ENCODE data around the gene MYL4. TPM values are rescaled to one million over a fixed set of nuclear protein-coding genes. Genes with fewer than 3 reads are reported as not detected.
A peak's percentile ranks its signal among the peaks of the same experiment; 100 is the strongest.
"Not testable (repeated sequence)": the region's sequence is repeated elsewhere in the genome, so short reads cannot be mapped to it uniquely, and the experiment has no call there.

The MYL4 gene
- total RNA-seq, 1 experiment from 2014 or later = 3.7 TPM

DNA sequence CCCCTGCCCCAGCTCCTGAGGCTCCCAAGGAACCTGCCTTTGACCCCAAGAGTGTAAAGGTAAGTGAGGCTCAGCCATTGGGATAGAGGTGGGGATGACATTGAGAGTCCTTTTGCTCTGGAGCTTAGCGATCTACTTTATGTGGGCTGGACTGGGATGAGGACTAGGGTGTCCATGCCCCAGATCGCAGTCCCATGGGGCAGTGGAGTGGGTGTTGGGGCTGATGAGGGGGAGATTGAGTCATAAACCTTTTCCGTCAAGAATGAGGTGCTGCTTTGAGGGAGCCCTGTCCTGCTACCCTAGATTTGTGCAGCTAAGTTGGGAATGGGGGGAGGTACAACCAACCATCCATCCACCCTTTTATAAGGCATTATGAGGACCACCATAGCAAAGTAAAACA is 351 bp downstream of the MYL4 start:
- no peak overlapping the region for H3K4me2 ChIP-seq (ENCODE audit: low read depth, low read length, poor library complexity, severe bottlenecking)
- H3K9ac ChIP-seq (ENCODE audit: low read length) = no peak overlapping the region
- DNase-seq = no peak
- H3K4me3 ChIP-seq (ENCODE audit: low read length) = no peak overlapping the region
- peaks cover 67% of the 10 kb centered on the region for H3K4me1 ChIP-seq (ENCODE audit: low read length)
- no peaks in the 10 kb centered on the region for H3K79me2 ChIP-seq (ENCODE audit: low read length)
- no peaks in the 10 kb centered on the region for H3K36me3 ChIP-seq (ENCODE audit: insufficient read depth, low read length)
- H3K9me2 ChIP-seq (replicated peaks; ENCODE audit: insufficient read depth, low read length) = no peaks in the 10 kb centered on the region
- H2AFZ ChIP-seq (ENCODE audit: low read length) = no peak overlapping the region
- H3K9me3 ChIP-seq (ENCODE audit: low read length) = no peaks in the 10 kb centered on the region
- H3K27ac ChIP-seq (ENCODE audit: low read length) = no peak overlapping the region
- no peaks in the 10 kb centered on the region for H3K27me3 ChIP-seq (ENCODE audit: low read length)
- no peaks in the 10 kb centered on the region for H4K20me1 ChIP-seq (ENCODE audit: insufficient read depth, low read depth, low read length)

GRCh38 chr17:47210105-47210504 is 957 bp downstream of the MYL4 start:
- Histone ChIP-seq H3K9ac (ENCODE audit: low read length) (no peak overlapping the region), H3K4me1 (ENCODE audit: low read length) (peaks cover 61% of the 10 kb centered on the region), H3K4me2 (ENCODE audit: low read depth, low read length, poor library complexity, severe bottlenecking) (no peak overlapping the region), H3K27me3 (ENCODE audit: low read length) (no peaks in the 10 kb centered on the region), H4K20me1 (ENCODE audit: insufficient read depth, low read depth, low read length) (no peaks in the 10 kb centered on the region), H3K36me3 (ENCODE audit: insufficient read depth, low read length) (no peaks in the 10 kb centered on the region), H3K27ac (ENCODE audit: low read length) (no peak overlapping the region), H2AFZ (ENCODE audit: low read length) (no peak overlapping the region), H3K79me2 (ENCODE audit: low read length) (no peaks in the 10 kb centered on the region), H3K9me3 (ENCODE audit: low read length) (no peaks in the 10 kb centered on the region), H3K9me2 (replicated peaks; ENCODE audit: insufficient read depth, low read length) (no peaks in the 10 kb centered on the region), H3K4me3 (ENCODE audit: low read length) (no peak overlapping the region)
- DNase-seq = no peak

- H4K20me1 ChIP-seq (ENCODE audit: insufficient read depth, low read depth, low read length) = no peaks in the 10 kb centered on the region
- H3K4me2 ChIP-seq (ENCODE audit: low read depth, low read length, poor library complexity, severe bottlenecking) = no peak overlapping the region
- no peak overlapping the region for H3K27ac ChIP-seq (ENCODE audit: low read length)
- no peaks in the 10 kb centered on the region for H3K27me3 ChIP-seq (ENCODE audit: low read length)
- no peaks in the 10 kb centered on the region for H3K9me2 ChIP-seq (replicated peaks; ENCODE audit: insufficient read depth, low read length)
- H3K9me3 ChIP-seq (ENCODE audit: low read length) = no peaks in the 10 kb centered on the region
- H2AFZ ChIP-seq (ENCODE audit: low read length) = no peak overlapping the region
- DNase-seq = no peak
- H3K36me3 ChIP-seq (ENCODE audit: insufficient read depth, low read length) = no peaks in the 10 kb centered on the region
- H3K4me1 ChIP-seq (ENCODE audit: low read length) = peaks cover 55% of the 10 kb centered on the region
- H3K9ac ChIP-seq (ENCODE audit: low read length) = no peak overlapping the region
- no peak overlapping the region for H3K4me3 ChIP-seq (ENCODE audit: low read length)
- H3K79me2 ChIP-seq (ENCODE audit: low read length) = no peaks in the 10 kb centered on the region
Measured at GRCh38 chr17:47210779-47211178, 1.6 kb downstream of the MYL4 start.

- Histone ChIP-seq H4K20me1 (ENCODE audit: insufficient read depth, low read depth, low read length) (no peaks in the 10 kb centered on the region), H3K27ac (ENCODE audit: low read length) (no peak overlapping the region), H3K36me3 (ENCODE audit: insufficient read depth, low read length) (no peaks in the 10 kb centered on the region), H3K9me3 (ENCODE audit: low read length) (no peaks in the 10 kb centered on the region), H3K9ac (ENCODE audit: low read length) (no peak overlapping the region), H3K4me1 (ENCODE audit: low read length) (peaks cover 38% of the 10 kb centered on the region), H3K27me3 (ENCODE audit: low read length) (no peaks in the 10 kb centered on the region), H2AFZ (ENCODE audit: low read length) (0 out of 2 replicates have a peak overlapping the region, but pooled peaks have one; percentile 2), H3K79me2 (ENCODE audit: low read length) (no peaks in the 10 kb centered on the region), H3K4me2 (ENCODE audit: low read depth, low read length, poor library complexity, severe bottlenecking) (peak overlapping the region; percentile 35), H3K4me3 (ENCODE audit: low read length) (no peak overlapping the region), H3K9me2 (replicated peaks; ENCODE audit: insufficient read depth, low read length) (no peaks in the 10 kb centered on the region)
- no peak for DNase-seq
Measured at GRCh38 chr17:47212458-47212857, 3.3 kb downstream of the MYL4 start.

DNA sequence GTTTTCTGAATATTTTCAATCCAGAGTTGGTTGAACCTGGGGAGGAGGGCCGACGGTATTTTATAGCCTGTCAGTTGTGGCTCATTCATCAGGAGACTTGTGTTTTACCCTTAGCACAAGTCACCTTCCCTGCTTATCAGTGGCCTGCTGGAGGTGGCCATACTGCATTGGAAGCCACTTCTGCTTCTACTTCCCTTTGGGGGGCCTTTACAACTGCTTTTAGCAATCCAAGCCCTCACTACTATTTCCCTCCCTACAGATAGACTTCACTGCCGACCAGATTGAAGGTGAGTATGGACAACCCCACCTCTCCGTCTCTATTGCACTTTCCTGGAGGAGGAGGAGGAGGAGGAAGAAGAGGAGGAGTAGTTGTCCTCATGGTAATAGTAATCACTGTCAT is 4.4 kb downstream of the MYL4 start:
- H3K4me2 ChIP-seq (ENCODE audit: low read depth, low read length, poor library complexity, severe bottlenecking) = no peak overlapping the region
- H3K79me2 ChIP-seq (ENCODE audit: low read length) = no peaks in the 10 kb centered on the region

DNA sequence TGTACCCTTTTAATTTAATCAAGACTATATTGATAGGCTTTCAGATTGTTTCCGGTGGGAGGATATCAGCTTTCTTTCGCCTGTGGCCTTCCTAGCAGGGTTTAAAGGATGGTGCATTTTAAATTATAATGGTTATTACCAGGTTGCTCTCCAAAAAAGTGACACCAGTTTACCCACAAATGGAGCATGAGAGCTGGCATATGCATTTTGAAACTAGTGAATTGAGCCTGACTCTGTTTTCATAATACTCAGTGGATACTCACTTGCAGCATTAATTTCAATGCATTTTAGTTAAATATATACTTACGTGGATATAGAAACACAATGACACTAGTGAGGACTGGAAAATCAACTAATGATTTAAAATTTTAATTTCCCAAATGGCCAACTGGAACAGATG is 5.8 kb downstream of the MYL4 start:
- Histone ChIP-seq H2AFZ (ENCODE audit: low read length) (no peak overlapping the region), H3K9me2 (replicated peaks; ENCODE audit: insufficient read depth, low read length) (no peaks in the 10 kb centered on the region), H3K36me3 (ENCODE audit: insufficient read depth, low read length) (no peaks in the 10 kb centered on the region)

More for the DNA sequence above, 4.4 kb downstream of the MYL4 start:
- Histone ChIP-seq H3K4me1 (ENCODE audit: low read length) (peaks cover 27% of the 10 kb centered on the region), H3K9ac (ENCODE audit: low read length) (no peak overlapping the region), H3K36me3 (ENCODE audit: insufficient read depth, low read length) (no peaks in the 10 kb centered on the region), H3K27ac (ENCODE audit: low read length) (no peak overlapping the region), H4K20me1 (ENCODE audit: insufficient read depth, low read depth, low read length) (no peaks in the 10 kb centered on the region), H3K27me3 (ENCODE audit: low read length) (no peaks in the 10 kb centered on the region), H3K4me3 (ENCODE audit: low read length) (no peak overlapping the region), H3K9me2 (replicated peaks; ENCODE audit: insufficient read depth, low read length) (no peaks in the 10 kb centered on the region), H3K9me3 (ENCODE audit: low read length) (no peaks in the 10 kb centered on the region), H2AFZ (ENCODE audit: low read length) (no peak overlapping the region)
- no peak for DNase-seq

DNA sequence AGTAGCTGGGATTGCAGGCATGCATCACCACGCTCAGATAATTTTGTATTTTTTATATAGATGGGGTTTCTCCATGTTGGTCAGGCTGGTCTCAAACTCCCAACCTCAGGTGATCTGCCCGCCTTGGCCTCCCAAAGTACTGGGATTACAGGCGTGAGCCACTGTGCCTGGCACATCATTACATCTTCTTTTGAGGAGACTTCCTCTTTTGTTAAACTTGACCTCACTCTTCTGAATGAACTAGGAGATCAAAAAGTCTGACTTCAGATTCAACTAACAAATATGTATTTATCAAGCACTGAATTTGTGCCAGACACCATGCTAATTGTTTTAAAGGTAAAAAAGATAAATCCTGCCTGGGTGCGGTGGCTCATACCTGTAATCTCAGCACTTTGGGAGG is 7.7 kb downstream of the MYL4 start:
- not testable (repeated sequence) for H3K9ac ChIP-seq (ENCODE audit: low read length); H3K9me2 ChIP-seq (replicated peaks; ENCODE audit: insufficient read depth, low read length); H3K4me2 ChIP-seq (ENCODE audit: low read depth, low read length, poor library complexity, severe bottlenecking); H3K9me3 ChIP-seq (ENCODE audit: low read length); H4K20me1 ChIP-seq (ENCODE audit: insufficient read depth, low read depth, low read length); H3K27ac ChIP-seq (ENCODE audit: low read length); H3K4me3 ChIP-seq (ENCODE audit: low read length); H2AFZ ChIP-seq (ENCODE audit: low read length); H3K36me3 ChIP-seq (ENCODE audit: insufficient read depth, low read length); H3K79me2 ChIP-seq (ENCODE audit: low read length); H3K27me3 ChIP-seq (ENCODE audit: low read length); DNase-seq
- peaks cover 17% of the 10 kb centered on the region for H3K4me1 ChIP-seq (ENCODE audit: low read length)

More for the DNA sequence above, 5.8 kb downstream of the MYL4 start:
- no peak for DNase-seq
- Histone ChIP-seq H3K27me3 (ENCODE audit: low read length) (no peaks in the 10 kb centered on the region), H3K4me2 (ENCODE audit: low read depth, low read length, poor library complexity, severe bottlenecking) (no peak overlapping the region), H3K4me3 (ENCODE audit: low read length) (no peak overlapping the region), H3K9ac (ENCODE audit: low read length) (no peak overlapping the region), H4K20me1 (ENCODE audit: insufficient read depth, low read depth, low read length) (no peaks in the 10 kb centered on the region), H3K9me3 (ENCODE audit: low read length) (no peaks in the 10 kb centered on the region), H3K27ac (ENCODE audit: low read length) (no peak overlapping the region), H3K79me2 (ENCODE audit: low read length) (no peaks in the 10 kb centered on the region), H3K4me1 (ENCODE audit: low read length) (peaks cover 17% of the 10 kb centered on the region)

DNA sequence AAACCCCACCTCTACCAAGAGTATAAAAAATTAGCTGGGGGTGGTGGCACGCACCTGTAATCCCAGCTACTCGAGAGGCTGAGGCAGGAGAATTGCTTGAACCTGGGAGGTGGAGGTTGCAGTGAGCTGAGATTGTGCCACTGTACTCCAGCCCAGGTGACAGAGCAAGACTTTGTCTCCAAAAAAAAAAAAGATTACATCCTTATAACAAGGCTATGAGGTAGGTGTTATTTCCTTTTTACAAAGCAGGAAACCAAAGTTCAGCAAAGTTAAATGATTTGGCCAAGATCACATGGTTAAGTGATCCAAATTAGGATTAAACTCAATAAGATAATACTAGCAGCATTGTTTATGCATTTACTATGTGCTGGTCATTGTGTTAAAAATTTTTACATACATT is 8.1 kb downstream of the MYL4 start:
- not testable (repeated sequence) for H3K4me2 ChIP-seq (ENCODE audit: low read depth, low read length, poor library complexity, severe bottlenecking); H3K36me3 ChIP-seq (ENCODE audit: insufficient read depth, low read length); H3K9ac ChIP-seq (ENCODE audit: low read length); DNase-seq; H3K27ac ChIP-seq (ENCODE audit: low read length); H3K9me3 ChIP-seq (ENCODE audit: low read length); H3K4me3 ChIP-seq (ENCODE audit: low read length); H3K9me2 ChIP-seq (replicated peaks; ENCODE audit: insufficient read depth, low read length); H3K27me3 ChIP-seq (ENCODE audit: low read length); H4K20me1 ChIP-seq (ENCODE audit: insufficient read depth, low read depth, low read length); H2AFZ ChIP-seq (ENCODE audit: low read length); H3K79me2 ChIP-seq (ENCODE audit: low read length)
- H3K4me1 ChIP-seq (ENCODE audit: low read length) = peaks cover 15% of the 10 kb centered on the region

GRCh38 chr17:47218896-47219430 is 9.8 kb downstream of the MYL4 start:
- Histone ChIP-seq H3K9me3 (ENCODE audit: low read length) (no peaks in the 10 kb centered on the region), H3K36me3 (ENCODE audit: insufficient read depth, low read length) (no peaks in the 10 kb centered on the region), H3K4me1 (ENCODE audit: low read length) (no peaks in the 10 kb centered on the region; the same call in 1 of the 2 replicates), H3K9me2 (replicated peaks; ENCODE audit: insufficient read depth, low read length) (no peaks in the 10 kb centered on the region), H4K20me1 (ENCODE audit: insufficient read depth, low read depth, low read length) (no peaks in the 10 kb centered on the region), H3K79me2 (ENCODE audit: low read length) (no peaks in the 10 kb centered on the region), H3K27ac (ENCODE audit: low read length) (no peak overlapping the region), H3K27me3 (ENCODE audit: low read length) (no peaks in the 10 kb centered on the region), H3K4me2 (ENCODE audit: low read depth, low read length, poor library complexity, severe bottlenecking) (no peak overlapping the region), H3K4me3 (ENCODE audit: low read length) (no peak overlapping the region), H3K9ac (ENCODE audit: low read length) (no peak overlapping the region), H2AFZ (ENCODE audit: low read length) (no peak overlapping the region)
- no peak for DNase-seq

Data from Karpas-422 (cell line).